HepG2 (cell line): Measurements from ENCODE around the gene TBC1D12. TPM values are rescaled to one million over a fixed set of nuclear protein-coding genes. Genes with fewer than 3 reads are reported as not detected.

Experiments used
- ATAC-seq: fragments of 200-7000 bp; cut with Tn5 transposase; 3 replicates; pipeline ENCODE4 v1.9.1; 2020; ENCODE audit warnings: mild to moderate bottlenecking, moderate library complexity
- BruUV-seq: library from RNA; stranded (reverse); fragments of 400-500 nt; replicated peaks from 2 replicates; lab custom pipeline; 2021; lab: Mats Ljungman, UMichigan
- CTCF ChIA-PET: fragments of 300-600 bp; formaldehyde crosslinking; extraction: SDS; loops from one replicate; lab custom pipeline; 2021; ENCODE audit warnings: low total read pairs, inconsistent platforms, low intra/inter-chr PET ratio; lab: Yijun Ruan, JAX
- POLR2A ChIA-PET: fragments of 350-600 bp; sonication (Branson Sonifier 250); formaldehyde crosslinking; loops from one replicate; lab custom pipeline; 2020; ENCODE audit warnings: antibody characterized with exemption, inconsistent platforms; lab: Yijun Ruan, JAX
- DNase-seq: peaks from one replicate; pipeline ENCODE4 v3.0.0-alpha.2; 2015; ENCODE audit warnings: low spot score
- FAIRE-seq: peaks from 3 replicates; lab custom pipeline; 2011; peaks lifted over from hg19 to GRCh38; lab: Jason Lieb, UNC
- H2AFZ ChIP-seq: one replicate; pipeline ENCODE4 v1.6.1; 2011; ENCODE audit warnings: low read length, inconsistent platforms
- H3K27ac ChIP-seq: fragments of 300-600 bp; 3 replicates; pipeline ENCODE4 v1.8.0; 2011; ENCODE audit warnings: mixed run types, mild to moderate bottlenecking, mixed read lengths, low read length, inconsistent platforms; ENCODE audit not compliant: insufficient read depth; ENCODE audit errors: extremely low read length
- H3K27me3 ChIP-seq, 2 experiments: fragments of 200-600 bp in 1 of 2; 2 replicates in 1 of 2; 3 replicates in 1 of 2; pipeline versions ENCODE4 v1.6.0 to v1.8.0; 2011; ENCODE audit warnings: low read length in 2 of 2, mild to moderate bottlenecking in 2 of 2, moderate library complexity in 2 of 2, inconsistent platforms in 1 of 2; ENCODE audit not compliant: insufficient read depth in 2 of 2, control insufficient read depth in 1 of 2
- H3K36me3 ChIP-seq, 2 experiments: fragments of 200-600 bp in 1 of 2; replicated peaks in 1 of 2; 2 replicates in 1 of 2; 3 replicates in 1 of 2; pipeline versions ENCODE4 v1.5.1 to v1.8.0; 2011; ENCODE audit warnings: low read length in 2 of 2, inconsistent platforms in 1 of 2; ENCODE audit not compliant: insufficient read depth in 2 of 2, control insufficient read depth in 1 of 2
- H3K4me1 ChIP-seq: 2 replicates; pipeline ENCODE4 v1.5.1; 2012; ENCODE audit warnings: low read length, inconsistent platforms; ENCODE audit not compliant: insufficient read depth
- H3K4me2 ChIP-seq: 2 replicates; pipeline ENCODE4 v1.6.0; 2011; ENCODE audit warnings: low read depth, low read length, inconsistent platforms
- H3K4me3 ChIP-seq, 3 experiments: fragments of 200-600 bp in 1 of 3; sonication (generic), shearing (Covaris generic) in 1 of 3; replicated peaks in 1 of 3; 2 replicates each; pipeline ENCODE4 v1.5.1; 2011 to 2016; ENCODE audit warnings: low read length in 3 of 3, inconsistent platforms in 2 of 3, low read depth in 2 of 3, mild to moderate bottlenecking in 2 of 3, control low read depth in 1 of 3, mixed read lengths in 1 of 3; ENCODE audit not compliant: insufficient read depth in 1 of 3
- H3K79me2 ChIP-seq: one replicate; pipeline ENCODE4 v1.6.1; 2011; ENCODE audit warnings: low read length, inconsistent platforms; ENCODE audit not compliant: insufficient read depth
- H3K9ac ChIP-seq: 2 replicates; pipeline ENCODE4 v1.6.0; 2011; ENCODE audit warnings: mild to moderate bottlenecking, low read depth, low read length, inconsistent platforms; ENCODE audit not compliant: insufficient read depth
- H3K9me3 ChIP-seq: 2 replicates; pipeline ENCODE4 v1.5.1; 2012; ENCODE audit warnings: mild to moderate bottlenecking, low read length
- H4K20me1 ChIP-seq: 2 replicates; pipeline ENCODE4 v1.6.0; 2011; ENCODE audit warnings: inconsistent platforms, mild to moderate bottlenecking, low read length, moderate library complexity; ENCODE audit not compliant: insufficient read depth
- ATF6 ChIP-seq: sonication (generic); formaldehyde crosslinking; conservative IDR thresholded peaks from 2 replicates; pipeline ENCODE4 v1.4.0; 2020; ENCODE audit warnings: missing genetic modification reagents
- PATZ1 ChIP-seq: sonication (generic); formaldehyde crosslinking; IDR thresholded peaks from 2 replicates; pipeline ENCODE4 v1.4.0; 2020; ENCODE audit warnings: missing genetic modification reagents
- SKIL ChIP-seq: sonication (generic); formaldehyde crosslinking; IDR thresholded peaks from 2 replicates; pipeline ENCODE4 v1.8.0; 2022; ENCODE audit warnings: missing genetic modification reagents, mild to moderate bottlenecking, moderate library complexity, borderline replicate concordance
- TBP ChIP-seq: sonication (generic); formaldehyde crosslinking; IDR thresholded peaks from 2 replicates; pipeline ENCODE4 v1.5.0; 2020; ENCODE audit warnings: missing genetic modification reagents
- ZBTB37 ChIP-seq: sonication (generic); formaldehyde crosslinking; IDR thresholded peaks from 2 replicates; pipeline ENCODE4 v1.4.0; 2020; ENCODE audit warnings: mild to moderate bottlenecking, missing genetic modification reagents
- ZGPAT ChIP-seq: IDR thresholded peaks from 2 replicates; pipeline ENCODE4 v1.6.1; 2016; ENCODE audit warnings: mild to moderate bottlenecking
- ZNF124 ChIP-seq: sonication (generic); formaldehyde crosslinking; IDR thresholded peaks from 2 replicates; pipeline ENCODE4 v1.4.0; 2020; ENCODE audit warnings: missing genetic modification reagents
- in situ Hi-C: cut with HindIII; loops from 2 replicates; pipeline ENCODE4 v1.10.0; 2017; ENCODE audit warnings: low pct_unique_long_range_greater_than_20kb; ENCODE audit not compliant: extremely low pct_ligation_motif_present
- intact Hi-C: fragments of 100-400 bp; cut with micrococcal nuclease; formaldehyde crosslinking; loops from one replicate; pipeline ENCODE4 v1.10.0; 2022; ENCODE audit not compliant: unreplicated experiment
- polyA plus RNA-seq, 8 experiments: library from polyadenylated mRNA; depleted of rRNA in 3 of 8; stranded (reverse) in 7 of 8; unstranded in 1 of 8; fragments of >200 nt; fragmentation: Illumina TruSeq in 4 of 8; extraction: Trizol in 4 of 8; gene quantifications; 2 replicates each; pipeline versions ENCODE4 v1.2.1 to v1.2.3, GENCODE V29; 2011 to 2016; ENCODE audit warnings: low read depth in 4 of 8, missing spikeins in 1 of 8, mixed read lengths in 1 of 8; ENCODE audit not compliant: insufficient read depth in 1 of 8
- total RNA-seq, 5 experiments: library from RNA; depleted of rRNA; stranded (reverse); fragments of >200 nt; fragmentation: Illumina TruSeq; extraction: Trizol; gene quantifications; 2 replicates each; pipeline ENCODE4 v1.2.3, GENCODE V29; 2016; ENCODE audit warnings: low read depth in 1 of 5

TBC1D12 gene
- total and polyA plus RNA-seq, 2 of the 13 experiments (the other 11 are each of a cell fraction or from before 2014, with no cell fraction given), result 5.7 to 6.2 TPM

- TF ChIP-seq SKIL, result no peak
- no peak for TF ChIP-seq ZNF124 (CRISPR knock-in tag)
- no peak for TF ChIP-seq ATF6 (CRISPR knock-in tag)
- no peak for TF ChIP-seq ZGPAT
These were observed 59.2 kb downstream of the TBC1D12 start (continued) for GRCh38 chr10:94461503-94461902.

- Histone ChIP-seq H3K4me3 (no peak overlapping the region), H3K4me1 (peaks cover 18% of the 10 kb centered on the region), H4K20me1 (peaks cover 8% of the 10 kb centered on the region), H3K9ac (no peak overlapping the region), H3K27me3 (no peaks in the 10 kb centered on the region), H3K9me3 (no peaks in the 10 kb centered on the region), H3K27ac (no peak overlapping the region), H3K79me2 (no peaks in the 10 kb centered on the region), H2AFZ (no peak overlapping the region), H3K4me2 (no peak overlapping the region), H3K36me3 (no peaks in the 10 kb centered on the region; a peak in 1 of 5 replicates)
- in situ Hi-C loops, result no loop called here
- intact Hi-C loops, result no loop called here
- POLR2A ChIA-PET, result no interaction called here
- peak; percentile 34 for DNase-seq
- CTCF ChIA-PET, result no interaction called here
- no TSS peak for BruUV-seq
- ATAC-seq, result peak; percentile 48; the same call in 2 of the 3 replicates
- FAIRE-seq, result no peak
- TF ChIP-seq ZBTB37 (CRISPR knock-in tag) (no peak), PATZ1 (CRISPR knock-in tag) (peak; percentile 19; the same call in 1 of the 2 replicates), TBP (CRISPR knock-in tag) (no peak)
These were observed 59.8 kb downstream of the TBC1D12 start for GRCh38 chr10:94462130-94462529.
